SK-N-SH (cell line): Measurements from ENCODE around the gene SHH. TPM values are rescaled to one million over a fixed set of nuclear protein-coding genes. Genes with fewer than 3 reads are reported as not detected.

Source experiments
- CTCF ChIA-PET: fragments of 300-600, 350-600 bp; formaldehyde crosslinking; extraction: SDS; loops from one replicate; lab custom pipeline; 2021; lab: Yijun Ruan, JAX
- POLR2A ChIA-PET: fragments of 350-600 bp; sonication (Branson Sonifier 250); formaldehyde crosslinking; extraction: SDS; loops from one replicate; lab custom pipeline; 2020; ENCODE audit warnings: antibody characterized with exemption, inconsistent platforms; lab: Yijun Ruan, JAX
- DNase-seq: peaks from one replicate; pipeline ENCODE4 v3.0.0; 2012
- H2AFZ ChIP-seq: fragments of 200-600 bp; sonication (generic); 2 replicates; pipeline ENCODE4 v1.8.1; 2016; ENCODE audit warnings: antibody characterized with exemption, mild to moderate bottlenecking, low read depth
- H3F3A ChIP-seq: fragments of 200-600 bp; sonication (generic); replicated peaks from 2 replicates; pipeline ENCODE3; 2016; ENCODE audit warnings: antibody characterized with exemption, mild to moderate bottlenecking; ENCODE audit not compliant: insufficient read depth
- H3K27ac ChIP-seq, 2 experiments: fragments of 200-500 bp in 1 of 2; fragments of 200-600 bp in 1 of 2; sonication (Bioruptor generic) in 1 of 2; sonication (generic), shearing (Covaris generic) in 1 of 2; 2 replicates each; pipeline versions ENCODE4 v1.5.1 to v1.6.1; 2014 to 2016; ENCODE audit warnings: low read depth in 2 of 2, inconsistent platforms in 1 of 2, low read length in 1 of 2, mild to moderate bottlenecking in 1 of 2, mixed read lengths in 1 of 2
- H3K27me3 ChIP-seq: fragments of 200-600 bp; sonication (generic), shearing (Covaris generic); 2 replicates; pipeline ENCODE4 v1.6.1; 2016; ENCODE audit warnings: mixed run types; ENCODE audit not compliant: insufficient read depth
- H3K36me3 ChIP-seq, 2 experiments: fragments of 200-500 bp in 1 of 2; fragments of 200-600 bp in 1 of 2; sonication (Bioruptor generic) in 1 of 2; sonication (generic) in 1 of 2; replicated peaks in 1 of 2; 2 replicates each; pipeline versions ENCODE3 to v1.5.1; 2014 to 2016; ENCODE audit warnings: low read length in 1 of 2, mild to moderate bottlenecking in 1 of 2; ENCODE audit not compliant: insufficient read depth in 2 of 2, control insufficient read depth in 1 of 2
- H3K4me1 ChIP-seq, 2 experiments: fragments of 200-500 bp in 1 of 2; fragments of 200-600 bp in 1 of 2; sonication (Bioruptor generic) in 1 of 2; sonication (generic), shearing (Covaris generic) in 1 of 2; 2 replicates each; pipeline versions ENCODE4 v1.5.1 to v1.6.1; 2014 to 2016; ENCODE audit warnings: low read depth in 1 of 2, low read length in 1 of 2, mixed run types in 1 of 2; ENCODE audit not compliant: insufficient read depth in 2 of 2, control insufficient read depth in 1 of 2
- H3K4me2 ChIP-seq: fragments of 200-600 bp; sonication (generic), shearing (Covaris generic); 2 replicates; pipeline ENCODE4 v1.6.1; 2017; ENCODE audit warnings: mixed run types
- H3K4me3 ChIP-seq, 2 experiments: fragments of 200-500 bp in 1 of 2; fragments of 200-600 bp in 1 of 2; sonication (Bioruptor generic) in 1 of 2; sonication (generic), shearing (Covaris generic) in 1 of 2; 2 replicates each; pipeline versions ENCODE4 v1.5.1 to v1.8.1; 2014 to 2016; ENCODE audit warnings: low read depth in 2 of 2, inconsistent platforms in 1 of 2, low read length in 1 of 2, mild to moderate bottlenecking in 1 of 2, mixed read lengths in 1 of 2, moderate library complexity in 1 of 2
- H3K79me2 ChIP-seq: fragments of 200-600 bp; sonication (generic); 2 replicates; pipeline ENCODE4 v1.8.1; 2017; ENCODE audit warnings: mild to moderate bottlenecking; ENCODE audit not compliant: insufficient read depth
- H3K9ac ChIP-seq: fragments of 200-600 bp; sonication (generic); 2 replicates; pipeline ENCODE4 v1.6.1; 2017; ENCODE audit warnings: mixed run types
- H3K9me2 ChIP-seq: fragments of 200-600 bp; sonication (generic); 2 replicates; pipeline ENCODE4 v1.6.1; 2017; ENCODE audit warnings: mixed run types
- H3K9me3 ChIP-seq: fragments of 200-600 bp; sonication (generic); 2 replicates; pipeline ENCODE4 v1.6.1; 2017; ENCODE audit warnings: mixed run types, mild to moderate bottlenecking, moderate library complexity
- H4K20me1 ChIP-seq: fragments of 200-600 bp; sonication (generic); 2 replicates; pipeline ENCODE4 v1.6.1; 2017; ENCODE audit warnings: mild to moderate bottlenecking, mixed run types; ENCODE audit not compliant: insufficient read depth
- CHD2 ChIP-seq: fragments of 150-350 bp; IDR thresholded peaks from 2 replicates; pipeline ENCODE4 v1.6.1; 2018; ENCODE audit warnings: low read length; ENCODE audit not compliant: partially characterized antibody
- ELF1 ChIP-seq: IDR thresholded peaks from 2 replicates; pipeline ENCODE4 v1.4.0; 2012
- EZH2phosphoT487 ChIP-seq: fragments of 200-600 bp; sonication (generic); IDR thresholded peaks from 2 replicates; pipeline ENCODE4 v1.6.1; 2017; ENCODE audit warnings: low read depth, mixed run types, mild to moderate bottlenecking, antibody characterized with exemption, moderate library complexity, borderline replicate concordance
- FOXM1 ChIP-seq: IDR thresholded peaks from 2 replicates; pipeline ENCODE4 v1.4.0; 2012; ENCODE audit warnings: low read depth, mild to moderate bottlenecking
- MEF2A ChIP-seq: IDR thresholded peaks from 2 replicates; pipeline ENCODE4 v1.4.0; 2012; ENCODE audit warnings: low read depth, borderline replicate concordance
- MXI1 ChIP-seq: IDR thresholded peaks from 2 replicates; pipeline ENCODE4 v1.6.1; 2012; ENCODE audit warnings: mild to moderate bottlenecking, low read depth, low read length, improper control_type of control experiment
- NRF1 ChIP-seq: IDR thresholded peaks from 2 replicates; pipeline ENCODE4 v1.6.1; 2012; ENCODE audit warnings: low read depth, mild to moderate bottlenecking, low read length
- PBX3 ChIP-seq: IDR thresholded peaks from 2 replicates; pipeline ENCODE4; 2012
- POLR2AphosphoS5 ChIP-seq: IDR thresholded peaks from 2 replicates; pipeline ENCODE4 v1.6.1; 2012; ENCODE audit warnings: low read depth, low read length
- RAD21 ChIP-seq: IDR thresholded peaks from 2 replicates; pipeline ENCODE4 v1.6.1; 2012; ENCODE audit warnings: mild to moderate bottlenecking, low read length
- RFX5 ChIP-seq: IDR thresholded peaks from 2 replicates; pipeline ENCODE4 v1.6.1; 2012; ENCODE audit warnings: mild to moderate bottlenecking, improper control_type of control experiment, low read length
- TAF1 ChIP-seq: IDR thresholded peaks from 2 replicates; pipeline ENCODE4 v1.6.1; 2012; ENCODE audit warnings: low read depth, mild to moderate bottlenecking, low read length, moderate library complexity, borderline replicate concordance
- USF1 ChIP-seq: IDR thresholded peaks from 2 replicates; pipeline ENCODE4 v1.4.0; 2012; ENCODE audit warnings: low read depth, borderline replicate concordance
- USF2 ChIP-seq: fragments of 150-350 bp; IDR thresholded peaks from 2 replicates; pipeline ENCODE4 v1.6.1; 2017; ENCODE audit warnings: antibody characterized with exemption, low read length, low read depth, borderline replicate concordance
- WGBS: methylation state at CpG from one replicate; pipeline ENCODE4 v1.1.6; 2017; ENCODE audit warnings: low lambda C conversion rate; 5-methylcytosine and 5-hydroxymethylcytosine counted together
- polyA plus RNA-seq, 3 experiments: library from polyadenylated mRNA; depleted of rRNA; stranded (reverse); fragments of >200 nt; gene quantifications; 2 replicates each; pipeline ENCODE4 v1.2.3, GENCODE V29; 2012
- TF ChIP-seq, protein P1 (sequence below): IDR thresholded peaks from 2 replicates; pipeline ENCODE4 v1.6.1; 2012; ENCODE audit warnings: mild to moderate bottlenecking, low read depth, low read length, moderate library complexity

Gene SHH
- polyA plus RNA-seq, 1 of the 3 experiments (the other 2 are of a cell fraction): not detected

DNA sequence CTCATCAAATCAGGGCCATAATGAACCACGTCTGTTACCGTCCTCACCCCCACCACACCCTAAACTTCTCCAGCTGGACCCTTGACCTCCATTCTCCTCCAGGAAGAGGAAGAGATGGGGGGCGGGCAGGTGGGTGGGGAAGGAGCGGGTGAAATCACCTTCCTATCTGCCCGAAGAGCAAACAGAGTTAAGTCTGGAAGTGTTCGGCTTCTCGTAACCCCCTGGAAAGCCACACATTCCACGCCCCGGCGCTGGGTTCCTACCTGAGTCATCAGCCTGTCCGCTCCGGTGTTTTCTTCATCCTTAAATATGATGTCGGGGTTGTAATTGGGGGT, 736 bp downstream of the SHH start (continued):
- no peak for TF ChIP-seq USF2
- no peak for TF ChIP-seq FOXM1
- no peak for TF ChIP-seq MXI1

DNA sequence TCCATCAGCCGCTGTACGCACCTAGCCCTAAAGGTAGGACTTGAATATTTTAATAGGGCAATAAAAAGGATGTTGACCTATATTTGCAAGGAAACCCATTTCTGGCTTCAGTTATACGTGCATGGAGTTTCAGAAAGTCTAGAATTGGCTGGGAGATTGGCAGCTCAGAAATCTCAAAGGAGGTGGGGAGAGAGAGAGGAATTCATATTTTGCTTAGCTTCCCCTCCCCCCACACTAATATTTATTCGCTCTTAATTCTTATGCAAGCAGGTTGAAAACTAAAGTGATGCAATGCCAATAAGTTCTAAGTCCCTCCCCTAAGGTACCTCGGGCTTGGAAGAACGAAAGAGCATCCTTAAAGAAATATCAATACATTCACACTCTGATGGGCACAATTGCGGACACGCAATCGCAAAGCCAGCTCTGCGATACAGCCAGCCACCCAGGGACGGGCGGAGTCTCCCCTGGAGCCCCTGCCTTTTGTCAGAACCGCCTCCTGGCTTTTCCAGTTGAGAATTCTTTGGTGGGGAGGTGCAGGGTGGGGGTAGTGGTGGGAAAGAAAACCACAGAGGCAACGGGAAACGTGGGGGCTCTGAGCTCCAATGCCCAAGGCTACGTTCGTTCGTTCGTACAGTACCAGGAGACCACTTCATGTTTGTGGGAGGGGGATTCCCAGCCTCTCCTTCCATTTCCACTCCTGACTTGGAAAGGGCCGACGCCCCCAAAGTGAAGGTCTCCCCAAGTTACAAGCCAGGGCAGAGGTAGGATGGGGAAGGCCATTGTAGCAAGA, 1.3 kb downstream of the SHH start:
- H3K4me2 ChIP-seq: no peak overlapping the region
- no peaks in the 10 kb centered on the region for H3K9me3 ChIP-seq
- no peaks in the 10 kb centered on the region for H3K79me2 ChIP-seq
- no peak overlapping the region for H3K9ac ChIP-seq
- peaks cover 4% of the 10 kb centered on the region for H3F3A ChIP-seq
- ChIA-PET POLR2A (interaction anchor here (0.6 kb wide), 1 partner anchor 451 kb away, joined by 3 read pairs; no protein-coding TSS in a partner anchor), CTCF (interaction anchor here (0.9 to 1.5 kb wide), 5 partner anchors 11 to 1006 kb away, joined by 3 to 5 read pairs (median 3); no protein-coding TSS in a partner anchor)
- H3K27ac ChIP-seq: no peak overlapping the region
- TF ChIP-seq PBX3 (no peak), MXI1 (no peak), EZH2phosphoT487 (peak; percentile 63; the same call in 1 of the 2 replicates), MEF2A (no peak), RFX5 (no peak)
- H3K4me1 ChIP-seq: peaks cover 0 to under 1% of the 10 kb centered on the region in 2 experiments; a peak in 1 of 4 replicates
- no peak for DNase-seq
- 4% methylated on average over 21 of the region's 21 CpGs for WGBS
- H2AFZ ChIP-seq: no peak overlapping the region
- H3K36me3 ChIP-seq: no peaks in the 10 kb centered on the region
- no peaks in the 10 kb centered on the region for H4K20me1 ChIP-seq
- no peak overlapping the region for H3K4me3 ChIP-seq
- H3K9me2 ChIP-seq: no peaks in the 10 kb centered on the region
- H3K27me3 ChIP-seq: peaks cover 94% of the 10 kb centered on the region

DNA sequence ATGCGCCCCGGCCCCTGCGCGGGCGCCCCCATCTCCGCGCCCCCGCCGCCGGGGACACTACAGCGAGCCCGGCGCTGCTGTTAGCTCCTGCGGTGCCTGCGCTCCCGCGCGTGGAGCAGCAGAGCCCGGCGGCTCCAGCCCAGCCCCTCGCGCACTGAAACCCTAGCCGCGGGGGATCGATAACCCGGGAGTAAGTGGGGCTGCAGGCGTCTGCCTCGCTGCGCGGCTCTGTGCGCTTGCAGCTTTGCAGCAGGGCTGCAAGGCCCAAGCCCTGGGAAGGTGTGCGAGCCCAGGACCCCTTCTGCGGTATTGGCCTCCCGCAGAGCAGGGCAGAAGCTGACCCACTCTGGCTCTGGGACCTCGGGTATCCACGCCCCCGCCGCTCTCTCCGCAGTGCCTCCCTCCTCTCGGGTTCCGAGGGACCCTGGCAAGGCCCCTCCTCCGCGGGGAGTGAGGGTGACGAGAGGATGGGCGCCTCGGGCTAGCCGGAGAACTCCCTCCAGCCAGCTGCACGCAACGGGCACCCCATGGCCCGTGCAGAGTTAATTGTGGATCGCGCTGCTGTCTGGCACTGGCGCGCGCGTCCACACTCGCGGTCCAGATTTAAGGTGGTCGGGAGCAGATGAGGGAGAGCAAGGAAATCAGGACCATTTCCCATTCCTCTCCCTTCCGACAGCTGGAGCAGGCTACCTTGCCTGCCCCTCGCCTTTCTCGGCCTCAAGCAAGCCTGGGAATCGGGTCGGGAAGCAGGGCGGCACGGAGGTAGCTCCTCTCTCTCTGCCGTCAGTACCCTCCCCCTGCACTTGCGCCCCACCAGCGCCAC, 2.1 kb downstream of the SHH start:
- WGBS: 11% methylated on average over 45 of the region's 69 CpGs
- H3K27ac ChIP-seq: no peak overlapping the region
- H3K9me2 ChIP-seq: no peaks in the 10 kb centered on the region
- H3K4me2 ChIP-seq: no peak overlapping the region
- ChIA-PET CTCF (interaction anchor here (0.8 to 1.5 kb wide), 7 partner anchors 10 to 1016 kb away, joined by 3 to 5 read pairs (median 3); no protein-coding TSS in a partner anchor), POLR2A (interaction anchor here (0.6 kb wide), 1 partner anchor 450 kb away, joined by 3 read pairs; no protein-coding TSS in a partner anchor)
- H3K36me3 ChIP-seq: no peaks in the 10 kb centered on the region
- peaks cover 96% of the 10 kb centered on the region for H3K27me3 ChIP-seq
- H3K79me2 ChIP-seq: no peaks in the 10 kb centered on the region
- peaks cover 4% of the 10 kb centered on the region for H3F3A ChIP-seq
- peaks cover 0 to 8% of the 10 kb centered on the region in 2 experiments; a peak in 1 of 4 replicates for H3K4me1 ChIP-seq
- H3K4me3 ChIP-seq: no peak overlapping the region
- no peak for DNase-seq
- no peaks in the 10 kb centered on the region for H3K9me3 ChIP-seq
- H3K9ac ChIP-seq: no peak overlapping the region
- H4K20me1 ChIP-seq: no peaks in the 10 kb centered on the region
- no peak overlapping the region for H2AFZ ChIP-seq
- TF ChIP-seq RFX5: no peak
- no peak for TF ChIP-seq POLR2AphosphoS5
- TF ChIP-seq NRF1: no peak
- no peak for TF ChIP-seq ELF1
- TF ChIP-seq, protein P1, sequence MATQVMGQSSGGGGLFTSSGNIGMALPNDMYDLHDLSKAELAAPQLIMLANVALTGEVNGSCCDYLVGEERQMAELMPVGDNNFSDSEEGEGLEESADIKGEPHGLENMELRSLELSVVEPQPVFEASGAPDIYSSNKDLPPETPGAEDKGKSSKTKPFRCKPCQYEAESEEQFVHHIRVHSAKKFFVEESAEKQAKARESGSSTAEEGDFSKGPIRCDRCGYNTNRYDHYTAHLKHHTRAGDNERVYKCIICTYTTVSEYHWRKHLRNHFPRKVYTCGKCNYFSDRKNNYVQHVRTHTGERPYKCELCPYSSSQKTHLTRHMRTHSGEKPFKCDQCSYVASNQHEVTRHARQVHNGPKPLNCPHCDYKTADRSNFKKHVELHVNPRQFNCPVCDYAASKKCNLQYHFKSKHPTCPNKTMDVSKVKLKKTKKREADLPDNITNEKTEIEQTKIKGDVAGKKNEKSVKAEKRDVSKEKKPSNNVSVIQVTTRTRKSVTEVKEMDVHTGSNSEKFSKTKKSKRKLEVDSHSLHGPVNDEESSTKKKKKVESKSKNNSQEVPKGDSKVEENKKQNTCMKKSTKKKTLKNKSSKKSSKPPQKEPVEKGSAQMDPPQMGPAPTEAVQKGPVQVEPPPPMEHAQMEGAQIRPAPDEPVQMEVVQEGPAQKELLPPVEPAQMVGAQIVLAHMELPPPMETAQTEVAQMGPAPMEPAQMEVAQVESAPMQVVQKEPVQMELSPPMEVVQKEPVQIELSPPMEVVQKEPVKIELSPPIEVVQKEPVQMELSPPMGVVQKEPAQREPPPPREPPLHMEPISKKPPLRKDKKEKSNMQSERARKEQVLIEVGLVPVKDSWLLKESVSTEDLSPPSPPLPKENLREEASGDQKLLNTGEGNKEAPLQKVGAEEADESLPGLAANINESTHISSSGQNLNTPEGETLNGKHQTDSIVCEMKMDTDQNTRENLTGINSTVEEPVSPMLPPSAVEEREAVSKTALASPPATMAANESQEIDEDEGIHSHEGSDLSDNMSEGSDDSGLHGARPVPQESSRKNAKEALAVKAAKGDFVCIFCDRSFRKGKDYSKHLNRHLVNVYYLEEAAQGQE: no peak
- TF ChIP-seq MXI1: no peak
- TF ChIP-seq RAD21: no peak
- TF ChIP-seq EZH2phosphoT487: no peak
- TF ChIP-seq TAF1: no peak
- TF ChIP-seq CHD2: no peak
- no peak for TF ChIP-seq MEF2A
- no peak for TF ChIP-seq USF1
